ENCODE measurements around the gene RCC1. TPM values are rescaled to one million over a fixed set of nuclear protein-coding genes. Genes with fewer than 3 reads are reported as not detected.

RCC1 gene
- total RNA-seq, 1 donor from 2014 or later, result 23.7 TPM

GRCh38 chr1:28548318-28548717, 42.5 kb downstream of the RCC1 start:
- TF ChIP-seq CTCF (IDR thresholded peaks at IDR 0.05; ENCODE audit: insufficient read depth, low read depth, low read length) (no peak), EZH2 (IDR thresholded peaks at IDR 0.05; ENCODE audit: insufficient read depth, low read length) (no peak)
- Histone ChIP-seq H3K9me3 (ENCODE audit: insufficient read depth, low read depth, low read length) (no peaks in the 10 kb centered on the region), H3K4me1 (ENCODE audit: insufficient read depth, low read length) (peaks cover 4% of the 10 kb centered on the region), H3K4me2 (ENCODE audit: low read length) (no peak overlapping the region), H3K27ac (ENCODE audit: low read depth, low read length) (no peak overlapping the region), H3K9ac (ENCODE audit: low read length) (no peak overlapping the region), H2AFZ (ENCODE audit: low read depth, low read length) (no peak overlapping the region), H3K27me3 (ENCODE audit: insufficient read depth, low read length) (no peaks in the 10 kb centered on the region), H3K36me3 (ENCODE audit: insufficient read depth, low read length) (no peaks in the 10 kb centered on the region), H4K20me1 (ENCODE audit: insufficient read depth, low read length) (no peaks in the 10 kb centered on the region), H3K4me3 (ENCODE audit: insufficient read depth, low read depth, low read length) (no peak overlapping the region), H3K79me2 (ENCODE audit: insufficient read depth, low read length) (peaks cover 2% of the 10 kb centered on the region)
- no peaks in the 10 kb centered on the region for H3K36me3 Mint-ChIP-seq (ENCODE audit: low read depth, unreplicated experiment)
- FAIRE-seq (no peak), DNase-seq (ENCODE audit: low read depth) (no peak)
- no peaks in the 10 kb centered on the region for H3K27me3 Mint-ChIP-seq (ENCODE audit: low read depth, unreplicated experiment)
- H3K9me3 Mint-ChIP-seq (ENCODE audit: unreplicated experiment), result no peaks in the 10 kb centered on the region
- H3K4me1 Mint-ChIP-seq (ENCODE audit: low read depth, unreplicated experiment), result peaks cover 3% of the 10 kb centered on the region
- no peak overlapping the region for H3K27ac Mint-ChIP-seq (ENCODE audit: unreplicated experiment)
- no peak overlapping the region for H3K4me3 Mint-ChIP-seq (ENCODE audit: unreplicated experiment)

- H3K9ac ChIP-seq (ENCODE audit: low read length), result no peak overlapping the region
- peaks cover 2% of the 10 kb centered on the region for H3K36me3 Mint-ChIP-seq (ENCODE audit: low read depth, unreplicated experiment)
- peaks cover 4% of the 10 kb centered on the region for H3K4me1 ChIP-seq (ENCODE audit: insufficient read depth, low read length)
- DNase-seq (ENCODE audit: low read depth), result no peak
- no peak overlapping the region for H3K4me3 ChIP-seq (ENCODE audit: insufficient read depth, low read depth, low read length)
- H2AFZ ChIP-seq (ENCODE audit: low read depth, low read length), result no peak overlapping the region
- no peak overlapping the region for H3K4me3 Mint-ChIP-seq (ENCODE audit: unreplicated experiment)
- FAIRE-seq, result no peak
- H3K27ac Mint-ChIP-seq (ENCODE audit: unreplicated experiment), result no peak overlapping the region
- no peaks in the 10 kb centered on the region for H3K9me3 Mint-ChIP-seq (ENCODE audit: unreplicated experiment)
- H3K4me1 Mint-ChIP-seq (ENCODE audit: low read depth, unreplicated experiment), result peaks cover 3% of the 10 kb centered on the region
- H3K4me2 ChIP-seq (ENCODE audit: low read length), result no peak overlapping the region
- no peaks in the 10 kb centered on the region for H3K36me3 ChIP-seq (ENCODE audit: insufficient read depth, low read length)
- no peaks in the 10 kb centered on the region for H3K9me3 ChIP-seq (ENCODE audit: insufficient read depth, low read depth, low read length)
- H3K27ac ChIP-seq (ENCODE audit: low read depth, low read length), result no peak overlapping the region
- H3K79me2 ChIP-seq (ENCODE audit: insufficient read depth, low read length), result peaks cover 9% of the 10 kb centered on the region
- no peaks in the 10 kb centered on the region for H4K20me1 ChIP-seq (ENCODE audit: insufficient read depth, low read length)
- no peaks in the 10 kb centered on the region for H3K27me3 ChIP-seq (ENCODE audit: insufficient read depth, low read length)
- no peak for TF ChIP-seq EZH2 (IDR thresholded peaks at IDR 0.05; ENCODE audit: insufficient read depth, low read length)
- no peak for TF ChIP-seq CTCF (IDR thresholded peaks at IDR 0.05; ENCODE audit: insufficient read depth, low read depth, low read length)
- no peaks in the 10 kb centered on the region for H3K27me3 Mint-ChIP-seq (ENCODE audit: low read depth, unreplicated experiment)
Measured at GRCh38 chr1:28551381-28551780, 45.5 kb downstream of the RCC1 start.

- peak within 1 kb of the TSS; percentile 98 for H3K4me3 Mint-ChIP-seq (ENCODE audit: unreplicated experiment)
- Histone ChIP-seq H3K4me2 (ENCODE audit: low read length) (peak within 1 kb of the TSS; percentile 96), H3K4me1 (ENCODE audit: insufficient read depth, low read length) (peaks cover 4% of the 10 kb centered on the region), H3K79me2 (ENCODE audit: insufficient read depth, low read length) (peaks cover 9% of the 10 kb centered on the region), H2AFZ (ENCODE audit: low read depth, low read length) (peak within 1 kb of the TSS; percentile 95), H4K20me1 (ENCODE audit: insufficient read depth, low read length) (no peaks in the 10 kb centered on the region), H3K27me3 (ENCODE audit: insufficient read depth, low read length) (no peaks in the 10 kb centered on the region), H3K4me3 (ENCODE audit: insufficient read depth, low read depth, low read length) (peak within 1 kb of the TSS; percentile 96), H3K9ac (ENCODE audit: low read length) (peak within 1 kb of the TSS; percentile 93), H3K27ac (ENCODE audit: low read depth, low read length) (peak within 1 kb of the TSS; percentile 73), H3K36me3 (ENCODE audit: insufficient read depth, low read length) (no peaks in the 10 kb centered on the region), H3K9me3 (ENCODE audit: insufficient read depth, low read depth, low read length) (no peaks in the 10 kb centered on the region)
- no peak for FAIRE-seq
- TF ChIP-seq EZH2 (IDR thresholded peaks at IDR 0.05; ENCODE audit: insufficient read depth, low read length), result no peak
- no peak for TF ChIP-seq CTCF (IDR thresholded peaks at IDR 0.05; ENCODE audit: insufficient read depth, low read depth, low read length)
- peaks cover 2% of the 10 kb centered on the region for H3K36me3 Mint-ChIP-seq (ENCODE audit: low read depth, unreplicated experiment)
- peak within 1 kb of the TSS; percentile 92 for H3K27ac Mint-ChIP-seq (ENCODE audit: unreplicated experiment)
- H3K4me1 Mint-ChIP-seq (ENCODE audit: low read depth, unreplicated experiment), result peaks cover 3% of the 10 kb centered on the region
- DNase-seq (ENCODE audit: low read depth), result peak; percentile 90
- H3K9me3 Mint-ChIP-seq (ENCODE audit: unreplicated experiment), result no peaks in the 10 kb centered on the region
- H3K27me3 Mint-ChIP-seq (ENCODE audit: low read depth, unreplicated experiment), result no peaks in the 10 kb centered on the region
Measured at GRCh38 chr1:28552758-28553663, 47.2 kb downstream of the RCC1 start, which contains the start of gene TRNAU1AP. TRNAU1AP (plus strand) TSS chr1:28553085; CDS start chr1:28553111, 26 bp downstream.
